Endothelial cell of umbilical vein (primary cell): ENCODE measurements around the gene GNMT. TPM values are rescaled to one million over a fixed set of nuclear protein-coding genes. Genes with fewer than 3 reads are reported as not detected.

Source experiments
- BruUV-seq: library from RNA; stranded (reverse); fragments of 400-500 nt; replicated peaks from 2 replicates; lab custom pipeline; 2021; lab: Mats Ljungman, UMichigan
- CTCF ChIA-PET: fragments of 300-600, 350-600 bp; sonication (Branson Sonifier 250); formaldehyde crosslinking; loops from one replicate; lab custom pipeline; 2021; ENCODE audit warnings: antibody characterized with exemption, inconsistent platforms; lab: Charles Lee
- POLR2A ChIA-PET: fragments of 300-600, 350-600 bp; sonication (Branson Sonifier 250); formaldehyde crosslinking; loops from one replicate; lab custom pipeline; 2021; ENCODE audit warnings: antibody characterized with exemption, inconsistent platforms; lab: Charles Lee
- DNase-seq: peaks from one replicate; pipeline ENCODE4 v3.0.0-alpha.2; 2011; ENCODE audit warnings: low read depth, low spot score
- FAIRE-seq: peaks from 2 replicates; lab custom pipeline; 2011; peaks lifted over from hg19 to GRCh38; lab: Jason Lieb, UNC
- H2AFZ ChIP-seq: 2 replicates; pipeline ENCODE4 v1.6.0; 2012; ENCODE audit warnings: low read depth, low read length, control low read depth, inconsistent platforms
- H3K27ac ChIP-seq: 2 replicates; pipeline ENCODE4 v1.5.1; 2011; ENCODE audit warnings: low read depth, mild to moderate bottlenecking, control low read depth, low read length, moderate library complexity; ENCODE audit not compliant: insufficient read depth
- H3K27me3 ChIP-seq, 2 experiments: 2 replicates each; pipeline versions ENCODE4 v1.6.0 to v1.6.1; 2011; ENCODE audit warnings: low read length in 2 of 2, mixed read lengths in 1 of 2; ENCODE audit not compliant: control insufficient read depth in 2 of 2, insufficient read depth in 2 of 2
- H3K36me3 ChIP-seq, 2 experiments: 2 replicates in 1 of 2; 3 replicates in 1 of 2; pipeline ENCODE4 v1.5.1; 2011; ENCODE audit warnings: low read length in 2 of 2, mild to moderate bottlenecking in 1 of 2, moderate library complexity in 1 of 2; ENCODE audit not compliant: control insufficient read depth in 2 of 2, insufficient read depth in 2 of 2; ENCODE audit errors: extremely low read depth in 1 of 2
- H3K4me1 ChIP-seq: 3 replicates; pipeline ENCODE4 v1.5.1; 2011; ENCODE audit warnings: mild to moderate bottlenecking, low read length; ENCODE audit not compliant: control insufficient read depth, insufficient read depth; ENCODE audit errors: extremely low read depth
- H3K4me2 ChIP-seq: 2 replicates; pipeline ENCODE4 v1.6.1; 2011; ENCODE audit warnings: low read length, control low read depth, mixed read lengths; ENCODE audit not compliant: insufficient read depth
- H3K4me3 ChIP-seq, 3 experiments: fragments of 200-600 bp in 1 of 3; sonication (generic), shearing (Covaris generic) in 1 of 3; replicated peaks in 1 of 3; 2 replicates each; pipeline ENCODE4 v1.5.1; 2011 to 2016; ENCODE audit warnings: control low read depth in 3 of 3, low read length in 3 of 3, mild to moderate bottlenecking in 2 of 3, inconsistent platforms in 1 of 3, low read depth in 1 of 3, moderate library complexity in 1 of 3; ENCODE audit not compliant: insufficient read depth in 1 of 3
- H3K79me2 ChIP-seq: 2 replicates; pipeline ENCODE4 v1.6.0; 2012; ENCODE audit warnings: low read length, inconsistent platforms; ENCODE audit not compliant: control insufficient read depth, insufficient read depth
- H3K9ac ChIP-seq: replicated peaks from 2 replicates; pipeline ENCODE3; 2011; ENCODE audit warnings: low read length, control low read depth; ENCODE audit not compliant: insufficient read depth; ENCODE audit errors: extremely low read depth
- H3K9me1 ChIP-seq: replicated peaks from 3 replicates; pipeline ENCODE4 v1.6.0; 2011; ENCODE audit warnings: mild to moderate bottlenecking, low read length; ENCODE audit not compliant: control insufficient read depth, insufficient read depth; ENCODE audit errors: extremely low read depth
- H3K9me3 ChIP-seq: replicated peaks from 2 replicates; pipeline ENCODE4 v1.5.1; 2012; ENCODE audit warnings: low read length, inconsistent platforms; ENCODE audit not compliant: control insufficient read depth, insufficient read depth
- H4K20me1 ChIP-seq: replicated peaks from 2 replicates; pipeline ENCODE3; 2011; ENCODE audit warnings: mild to moderate bottlenecking, low read length; ENCODE audit not compliant: control insufficient read depth, insufficient read depth; ENCODE audit errors: extremely low read depth
- EZH2 ChIP-seq: IDR thresholded peaks from 2 replicates; pipeline ENCODE4 v1.6.1; 2012; ENCODE audit warnings: borderline replicate concordance, low read depth, mild to moderate bottlenecking, moderate library complexity, low read length, inconsistent platforms; ENCODE audit not compliant: severe bottlenecking
- FOS ChIP-seq: IDR thresholded peaks from 2 replicates; pipeline ENCODE4 v1.6.1; 2011; ENCODE audit warnings: mild to moderate bottlenecking, low read length, moderate library complexity, borderline replicate concordance; ENCODE audit not compliant: insufficient read depth
- GATA2 ChIP-seq: IDR thresholded peaks from 2 replicates; pipeline ENCODE4 v1.7.0; 2011; ENCODE audit warnings: low read depth, mild to moderate bottlenecking, moderate library complexity, mixed read lengths, low read length; ENCODE audit not compliant: insufficient read length, insufficient read depth
- JUN ChIP-seq: IDR thresholded peaks from 2 replicates; pipeline ENCODE4 v1.6.1; 2011; ENCODE audit warnings: borderline replicate concordance, low read depth; ENCODE audit not compliant: insufficient read length, insufficient read depth
- MYC ChIP-seq: IDR thresholded peaks from one replicate; pipeline ENCODE4 v1.6.1; 2011; ENCODE audit warnings: mild to moderate bottlenecking, low read depth, low read length
- POLR2A ChIP-seq: IDR thresholded peaks from 2 replicates; pipeline ENCODE4 v1.6.1; 2012; ENCODE audit warnings: low read depth, mild to moderate bottlenecking, control low read depth, low read length
- POLR2AphosphoS5 ChIP-seq: IDR thresholded peaks from 2 replicates; pipeline ENCODE4 v1.6.1; 2012; ENCODE audit warnings: low read depth, mild to moderate bottlenecking, control low read depth, low read length, moderate library complexity; ENCODE audit not compliant: insufficient read depth
- dilution Hi-C: fragments of 300-500 bp; cut with MboI; formaldehyde crosslinking; loops from one replicate; pipeline ENCODE4 v1.15.0; 2019; ENCODE audit warnings: low sequenced_read_pairs; ENCODE audit not compliant: extremely low pct_ligation_motif_present
- intact Hi-C: fragments of 100-400 bp; cut with micrococcal nuclease; formaldehyde crosslinking; loops from one replicate; pipeline ENCODE4 v1.10.0; 2022
- polyA plus RNA-seq, 4 experiments: library from polyadenylated mRNA; depleted of rRNA in 3 of 4; stranded (reverse) in 3 of 4; unstranded in 1 of 4; fragments of >200 nt; gene quantifications; 2 replicates each; pipeline versions ENCODE4 v1.2.1 to v1.2.3, GENCODE V29; 2011 to 2012; ENCODE audit warnings: missing spikeins in 1 of 4
- total RNA-seq: library from RNA; stranded (reverse); gene quantifications from 2 replicates; pipeline ENCODE4 v1.2.3, GENCODE V29; 2021
- TF ChIP-seq, protein P1 (sequence below), 2 donors: IDR thresholded peaks; 1 replicate in 1 of 2; 2 replicates in 1 of 2; pipeline ENCODE4 v1.5.1; 2011; ENCODE audit warnings: low read length in 2 of 2, mild to moderate bottlenecking in 2 of 2, moderate library complexity in 2 of 2, control low read depth in 1 of 2, inconsistent platforms in 1 of 2, low read depth in 1 of 2; ENCODE audit not compliant: insufficient read depth in 1 of 2; ENCODE audit errors: extremely low read depth in 1 of 2
- TF ChIP-seq, protein P2 (sequence below): IDR thresholded peaks from 2 replicates; pipeline ENCODE4 v1.6.1; 2011; ENCODE audit not compliant: insufficient read depth, insufficient read length

The GNMT gene
- total and polyA plus RNA-seq, 2 donors (not counting 3 experiments of a cell fraction or from before 2014, with no cell fraction given): 0.41 to 1.2 TPM

DNA sequence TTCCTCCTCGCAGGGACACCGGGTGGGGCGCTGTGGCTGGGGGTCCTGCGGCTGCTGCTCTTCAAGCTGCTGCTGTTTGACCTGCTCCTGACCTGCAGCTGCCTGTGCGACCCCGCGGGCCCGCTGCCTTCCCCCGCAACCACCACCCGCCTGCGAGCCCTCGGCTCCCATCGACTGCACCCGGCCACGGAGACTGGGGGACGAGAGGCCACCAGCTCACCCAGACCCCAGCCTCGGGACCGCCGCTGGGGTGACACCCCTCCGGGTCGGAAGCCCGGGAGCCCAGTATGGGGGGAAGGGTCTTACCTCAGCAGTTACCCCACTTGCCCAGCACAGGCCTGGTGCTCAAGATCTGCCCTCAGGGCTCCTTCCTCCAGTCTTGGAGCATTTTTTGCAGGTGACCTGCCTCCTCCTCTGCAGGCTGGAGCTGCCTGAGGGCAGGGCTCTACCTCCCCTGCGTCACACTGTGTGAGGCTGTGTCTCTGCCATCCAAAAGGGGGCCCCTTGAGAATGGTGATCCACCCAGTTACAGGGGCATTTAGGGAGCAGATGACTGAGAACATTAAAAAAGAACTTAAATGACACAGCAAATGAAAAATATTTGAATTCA is 35.2 kb upstream of the GNMT start:
- ChIA-PET CTCF (no interaction called here), POLR2A (no interaction called here)
- Histone ChIP-seq H3K27me3 (peaks cover 0 to 3% of the 10 kb centered on the region in 2 experiments), H3K9ac (no peak overlapping the region), H3K79me2 (peaks cover 3% of the 10 kb centered on the region), H3K36me3 (no peaks in the 10 kb centered on the region), H3K4me2 (no peak overlapping the region), H3K4me1 (peaks cover 13% of the 10 kb centered on the region), H2AFZ (no peak overlapping the region), H3K9me1 (no peaks in the 10 kb centered on the region), H4K20me1 (no peaks in the 10 kb centered on the region), H3K27ac (no peak overlapping the region), H3K4me3 (no peak overlapping the region), H3K9me3 (no peaks in the 10 kb centered on the region)
- dilution Hi-C loops: no loop called here
- intact Hi-C loops: no loop called here
- no TSS peak for BruUV-seq
- DNase-seq (no peak), FAIRE-seq (no peak)
- TF ChIP-seq EZH2 (no peak), FOS (no peak), POLR2A (no peak), MYC (no peak), GATA2 (no peak), POLR2AphosphoS5 (no peak), JUN (no peak)
- TF ChIP-seq, protein P1, sequence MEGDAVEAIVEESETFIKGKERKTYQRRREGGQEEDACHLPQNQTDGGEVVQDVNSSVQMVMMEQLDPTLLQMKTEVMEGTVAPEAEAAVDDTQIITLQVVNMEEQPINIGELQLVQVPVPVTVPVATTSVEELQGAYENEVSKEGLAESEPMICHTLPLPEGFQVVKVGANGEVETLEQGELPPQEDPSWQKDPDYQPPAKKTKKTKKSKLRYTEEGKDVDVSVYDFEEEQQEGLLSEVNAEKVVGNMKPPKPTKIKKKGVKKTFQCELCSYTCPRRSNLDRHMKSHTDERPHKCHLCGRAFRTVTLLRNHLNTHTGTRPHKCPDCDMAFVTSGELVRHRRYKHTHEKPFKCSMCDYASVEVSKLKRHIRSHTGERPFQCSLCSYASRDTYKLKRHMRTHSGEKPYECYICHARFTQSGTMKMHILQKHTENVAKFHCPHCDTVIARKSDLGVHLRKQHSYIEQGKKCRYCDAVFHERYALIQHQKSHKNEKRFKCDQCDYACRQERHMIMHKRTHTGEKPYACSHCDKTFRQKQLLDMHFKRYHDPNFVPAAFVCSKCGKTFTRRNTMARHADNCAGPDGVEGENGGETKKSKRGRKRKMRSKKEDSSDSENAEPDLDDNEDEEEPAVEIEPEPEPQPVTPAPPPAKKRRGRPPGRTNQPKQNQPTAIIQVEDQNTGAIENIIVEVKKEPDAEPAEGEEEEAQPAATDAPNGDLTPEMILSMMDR (IDR thresholded peaks at IDR 0.05; ENCODE audit: extremely low read depth in 1 of 2, insufficient read depth in 1 of 2, low read depth in 1 of 2, low read length in 2 of 2): no peak
- TF ChIP-seq, protein P2, sequence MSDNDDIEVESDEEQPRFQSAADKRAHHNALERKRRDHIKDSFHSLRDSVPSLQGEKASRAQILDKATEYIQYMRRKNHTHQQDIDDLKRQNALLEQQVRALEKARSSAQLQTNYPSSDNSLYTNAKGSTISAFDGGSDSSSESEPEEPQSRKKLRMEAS: no peak
